NCI-H2029 (cell line): ENCODE data around the gene EREG.
A peak's percentile ranks its signal among the peaks of the same experiment; 100 is the strongest.

Source experiments
- DNase-seq: peaks from one replicate; lab custom pipeline; 2025; lab: John Stamatoyannopoulos, UW

EREG gene

DNA sequence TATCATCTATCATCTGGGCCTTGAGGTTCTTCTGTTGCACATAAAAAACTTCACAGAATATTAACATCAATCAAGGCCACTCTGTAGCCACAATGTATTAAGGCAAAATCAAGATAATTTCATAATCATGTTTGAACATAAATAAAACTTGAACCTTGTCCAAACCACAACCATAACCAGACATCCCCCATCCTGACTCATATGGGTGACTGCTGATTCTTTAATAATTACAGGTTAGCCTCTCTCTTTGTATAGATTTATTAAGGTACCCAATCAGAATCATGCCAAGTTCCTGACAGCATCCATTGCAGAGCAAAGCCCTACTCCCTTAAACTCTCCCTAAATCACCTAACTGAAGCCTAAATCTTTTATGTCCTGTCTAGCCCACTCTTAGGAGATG is 63.3 kb downstream of the EREG start:
- DNase-seq, result no peak

- DNase-seq, result no peak
These were observed 66.3 kb downstream of the EREG start for GRCh38 chr4:74431113-74431826.

DNA sequence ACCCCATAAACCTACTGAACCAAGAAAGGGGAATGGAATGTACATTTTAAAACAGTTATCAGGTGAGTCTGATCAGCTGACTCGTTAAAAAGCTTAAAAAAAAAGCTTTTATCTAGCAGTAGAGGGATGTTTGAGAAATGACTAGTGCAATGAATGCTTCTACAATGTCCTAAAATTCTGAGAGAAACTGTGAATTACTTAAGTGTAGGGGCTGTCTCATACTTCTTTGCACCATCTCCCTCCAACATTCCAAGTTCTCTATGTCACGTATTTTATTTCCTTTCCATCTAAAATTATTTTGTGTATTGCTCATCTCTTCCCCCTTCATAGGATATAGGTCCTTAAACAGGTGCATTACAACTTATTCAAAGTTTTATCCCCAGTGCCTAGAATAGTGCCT is 68.1 kb downstream of the EREG start:
- DNase-seq, result no peak

GRCh38 chr4:74433541-74434172 is 68.7 kb downstream of the EREG start:
- DNase-seq, result peak; percentile 11

DNA sequence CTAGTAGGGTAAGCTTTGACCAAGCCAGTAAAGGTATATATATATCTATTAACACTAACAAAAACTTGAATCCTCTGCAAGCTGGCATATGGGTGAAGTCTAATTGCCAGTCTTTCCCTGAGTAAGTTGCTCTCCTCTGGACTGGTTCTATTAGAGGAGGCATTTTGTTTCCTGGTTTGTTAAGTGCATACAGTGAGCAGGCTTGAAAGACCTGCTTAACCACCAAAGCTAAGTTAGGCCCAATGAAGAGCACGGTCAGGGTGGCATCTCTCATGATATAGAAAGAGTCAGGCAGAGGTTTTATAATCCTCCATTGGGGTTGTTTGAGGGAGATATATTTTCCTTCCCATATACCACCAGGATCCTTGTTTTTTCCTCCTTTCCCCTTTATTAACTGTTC is 70.4 kb downstream of the EREG start:
- no peak for DNase-seq

GRCh38 chr4:74437866-74438265 is 72.9 kb downstream of the EREG start:
- DNase-seq, result no peak
